H1 (cell line): ENCODE measurements around the gene BAZ1B. TPM values are rescaled to one million over a fixed set of nuclear protein-coding genes. Genes with fewer than 3 reads are reported as not detected.

Experiments used
- CTCF ChIA-PET: fragments of 300-600 bp; sonication (Branson Sonifier 250); formaldehyde crosslinking; loops from one replicate; lab custom pipeline; 2021; ENCODE audit not compliant: partially characterized antibody; lab: Charles Lee
- POLR2A ChIA-PET: fragments of 300-600 bp; sonication (Branson Sonifier 250); formaldehyde crosslinking; loops from one replicate; lab custom pipeline; 2021; ENCODE audit warnings: inconsistent platforms; ENCODE audit not compliant: partially characterized antibody; lab: Charles Lee
- DNase-seq, 2 experiments: peaks; one replicate each; pipeline versions ENCODE4 v3.0.0 to v3.0.0-alpha.2; 2010 to 2022; ENCODE audit warnings: low spot score in 2 of 2, low read depth in 1 of 2, mixed read lengths in 1 of 2
- FAIRE-seq: peaks from 2 replicates; lab custom pipeline; 2011; peaks lifted over from hg19 to GRCh38; lab: Jason Lieb, UNC
- H2AFZ ChIP-seq: 2 replicates; pipeline ENCODE4 v1.8.1; 2012; ENCODE audit warnings: low read length, inconsistent platforms
- H2AK5ac ChIP-seq: 2 replicates; pipeline ENCODE4 v1.6.1; 2013; ENCODE audit warnings: low read depth, low read length
- H2BK120ac ChIP-seq: replicated peaks from 2 replicates; pipeline ENCODE3; 2013; ENCODE audit warnings: low read depth, low read length, inconsistent platforms
- H2BK12ac ChIP-seq: 2 replicates; pipeline ENCODE4 v1.6.1; 2013; ENCODE audit warnings: low read depth, low read length
- H2BK15ac ChIP-seq: 2 replicates; pipeline ENCODE4 v1.6.1; 2013; ENCODE audit warnings: low read length
- H2BK20ac ChIP-seq: 2 replicates; pipeline ENCODE4 v1.6.1; 2013; ENCODE audit warnings: low read length
- H2BK5ac ChIP-seq: 2 replicates; pipeline ENCODE4 v1.6.1; 2013; ENCODE audit warnings: low read depth, low read length
- H3K14ac ChIP-seq: 2 replicates; pipeline ENCODE4 v1.6.1; 2013; ENCODE audit warnings: inconsistent platforms; ENCODE audit not compliant: insufficient read length
- H3K18ac ChIP-seq: 2 replicates; pipeline ENCODE4 v1.6.1; 2013; ENCODE audit warnings: low read length; ENCODE audit errors: extremely low read depth
- H3K23ac ChIP-seq: 2 replicates; pipeline ENCODE4 v1.6.1; 2013; ENCODE audit warnings: inconsistent platforms; ENCODE audit not compliant: insufficient read length
- H3K23me2 ChIP-seq: 2 replicates; pipeline ENCODE4 v1.6.1; 2013; ENCODE audit warnings: low read depth, low read length
- H3K27ac ChIP-seq: 2 replicates; pipeline ENCODE4 v1.6.1; 2011; ENCODE audit warnings: low read depth, low read length, inconsistent platforms
- H3K27me3 ChIP-seq, 4 experiments: replicated peaks in 1 of 4; 1 replicate in 1 of 4; 2 replicates in 3 of 4; pipeline versions ENCODE4 v1.6.1 to v1.8.1; 2011 to 2013; ENCODE audit warnings: low read length in 3 of 4, mild to moderate bottlenecking in 3 of 4, inconsistent platforms in 2 of 4, mixed read lengths in 2 of 4, moderate library complexity in 1 of 4; ENCODE audit not compliant: control insufficient read depth in 3 of 4, insufficient read depth in 3 of 4; ENCODE audit errors: extremely low read depth in 1 of 4
- H3K36me3 ChIP-seq, 4 experiments: 2 replicates each; pipeline versions ENCODE4 v1.6.1 to v1.8.1; 2011 to 2013; ENCODE audit warnings: mild to moderate bottlenecking in 4 of 4, low read length in 3 of 4, moderate library complexity in 2 of 4, control low read depth in 1 of 4, inconsistent platforms in 1 of 4; ENCODE audit not compliant: insufficient read depth in 4 of 4, control insufficient read depth in 2 of 4
- H3K4ac ChIP-seq: replicated peaks from 2 replicates; pipeline ENCODE3; 2013; ENCODE audit warnings: low read length, low read depth, mixed read lengths, inconsistent platforms; ENCODE audit not compliant: insufficient read length
- H3K4me1 ChIP-seq, 4 experiments: replicated peaks in 1 of 4; 1 replicate in 1 of 4; 2 replicates in 3 of 4; pipeline versions ENCODE4 v1.6.1 to v1.8.1; 2011 to 2013; ENCODE audit warnings: low read length in 3 of 4, inconsistent platforms in 2 of 4, mixed read lengths in 1 of 4; ENCODE audit not compliant: insufficient read depth in 4 of 4, control insufficient read depth in 3 of 4
- H3K4me2 ChIP-seq, 2 experiments: 2 replicates each; pipeline versions ENCODE4 v1.6.1 to v1.8.1; 2011 to 2013; ENCODE audit warnings: low read depth in 2 of 2, low read length in 2 of 2, control low read depth in 1 of 2, inconsistent platforms in 1 of 2, mild to moderate bottlenecking in 1 of 2; ENCODE audit not compliant: insufficient read depth in 1 of 2
- H3K4me3 ChIP-seq, 4 experiments: fragments of 200-600, 300-600 bp in 1 of 4; sonication (generic), shearing (Covaris generic), sonication (Bioruptor Twin) in 1 of 4; 2 replicates each; pipeline versions ENCODE4 v1.5.1 to v1.8.1; 2011 to 2016; ENCODE audit warnings: low read length in 4 of 4, low read depth in 3 of 4, control low read depth in 2 of 4, inconsistent platforms in 2 of 4, mild to moderate bottlenecking in 2 of 4, mixed read lengths in 1 of 4, moderate library complexity in 1 of 4; ENCODE audit not compliant: insufficient read depth in 2 of 4; ENCODE audit errors: extremely low read depth in 1 of 4
- H3K56ac ChIP-seq: replicated peaks from 2 replicates; pipeline ENCODE3; 2013; ENCODE audit warnings: low read depth, mild to moderate bottlenecking, mixed read lengths, low read length, inconsistent platforms; ENCODE audit not compliant: insufficient read length
- H3K79me1 ChIP-seq: 2 replicates; pipeline ENCODE4 v1.6.1; 2013; ENCODE audit warnings: low read depth, low read length, control low read depth
- H3K79me2 ChIP-seq, 2 experiments: 2 replicates each; pipeline versions ENCODE4 v1.6.1 to v1.8.1; 2012 to 2013; ENCODE audit warnings: low read length in 2 of 2, mild to moderate bottlenecking in 2 of 2, inconsistent platforms in 1 of 2; ENCODE audit not compliant: insufficient read depth in 2 of 2, control insufficient read depth in 1 of 2
- H3K9ac ChIP-seq, 4 experiments: replicated peaks in 1 of 4; 1 replicate in 1 of 4; 2 replicates in 3 of 4; pipeline versions ENCODE4 v1.6.1 to v1.8.1; 2011 to 2013; ENCODE audit warnings: low read depth in 3 of 4, low read length in 3 of 4, control low read depth in 2 of 4, mild to moderate bottlenecking in 2 of 4, moderate library complexity in 2 of 4, inconsistent platforms in 1 of 4; ENCODE audit errors: extremely low read depth in 1 of 4
- H3K9me3 ChIP-seq, 2 experiments: 2 replicates each; pipeline versions ENCODE4 v1.6.1 to v1.8.1; 2012 to 2013; ENCODE audit warnings: mild to moderate bottlenecking in 2 of 2, moderate library complexity in 2 of 2, control low read depth in 1 of 2, inconsistent platforms in 1 of 2, low read depth in 1 of 2, low read length in 1 of 2, mixed read lengths in 1 of 2; ENCODE audit not compliant: insufficient read depth in 2 of 2
- H4K20me1 ChIP-seq, 2 experiments: replicated peaks in 1 of 2; 2 replicates each; pipeline versions ENCODE3 to v1.8.1; 2011 to 2013; ENCODE audit warnings: inconsistent platforms in 2 of 2, low read length in 2 of 2, mild to moderate bottlenecking in 1 of 2; ENCODE audit not compliant: insufficient read depth in 2 of 2, control insufficient read depth in 1 of 2
- H4K5ac ChIP-seq: 2 replicates; pipeline ENCODE4 v1.6.1; 2013; ENCODE audit warnings: low read length, low read depth, mixed read lengths, inconsistent platforms; ENCODE audit not compliant: insufficient read length
- H4K8ac ChIP-seq: 2 replicates; pipeline ENCODE4 v1.8.0; 2013; ENCODE audit warnings: mild to moderate bottlenecking, moderate library complexity, low read length, inconsistent platforms; ENCODE audit not compliant: insufficient read depth; ENCODE audit errors: extremely low read depth
- H4K91ac ChIP-seq: replicated peaks from 2 replicates; pipeline ENCODE3; 2013; ENCODE audit warnings: low read length, mixed read lengths, inconsistent platforms; ENCODE audit not compliant: insufficient read length
- ASH2L ChIP-seq: fragments of 200-600, 300-600 bp; sonication (generic); IDR thresholded peaks from one replicate; pipeline ENCODE4 v1.7.1; 2017; ENCODE audit warnings: low read length
- CHD2 ChIP-seq: IDR thresholded peaks from 2 replicates; pipeline ENCODE4 v1.6.1; 2012; ENCODE audit warnings: low read length, improper control_type of control experiment
- CREB1 ChIP-seq: IDR thresholded peaks from 2 replicates; pipeline ENCODE4 v1.6.1; 2012; ENCODE audit warnings: inconsistent platforms
- EGR1 ChIP-seq: IDR thresholded peaks from 2 replicates; pipeline ENCODE4 v1.6.1; 2011; ENCODE audit warnings: low read depth, low read length, borderline replicate concordance
- KDM1A ChIP-seq: fragments of 200-600, 300-600 bp; sonication (generic); IDR thresholded peaks from 2 replicates; pipeline ENCODE4 v1.7.1; 2016; ENCODE audit warnings: mild to moderate bottlenecking, low read length, borderline replicate concordance
- POLR2AphosphoS5 ChIP-seq: IDR thresholded peaks from 2 replicates; pipeline ENCODE4 v1.6.1; 2011; ENCODE audit warnings: low read depth, low read length
- RBBP5 ChIP-seq: IDR thresholded peaks from 2 replicates; pipeline ENCODE4 v1.7.1; 2012; ENCODE audit warnings: low read depth, mild to moderate bottlenecking, inconsistent platforms, low read length, moderate library complexity, borderline replicate concordance
- RNF2 ChIP-seq: fragments of 200-900, 300-1000 bp; sonication (generic); IDR thresholded peaks from 2 replicates; pipeline ENCODE4 v1.7.1; 2016; ENCODE audit warnings: borderline replicate concordance, low read depth, mild to moderate bottlenecking, antibody characterized with exemption, low read length; ENCODE audit not compliant: poor library complexity, severe bottlenecking; ENCODE audit errors: missing control alignments
- SIN3A ChIP-seq, 2 experiments: IDR thresholded peaks in 1 of 2; conservative IDR thresholded peaks in 1 of 2; 2 replicates each; pipeline ENCODE4 v1.6.1; 2011 to 2012; ENCODE audit warnings: low read length in 2 of 2, improper control_type of control experiment in 1 of 2, low read depth in 1 of 2, mild to moderate bottlenecking in 1 of 2
- TAF1 ChIP-seq: IDR thresholded peaks from 2 replicates; pipeline ENCODE4 v1.6.1; 2011; ENCODE audit warnings: mild to moderate bottlenecking, low read depth, low read length
- TCF12 ChIP-seq: IDR thresholded peaks from 2 replicates; pipeline ENCODE4 v1.6.1; 2011; ENCODE audit warnings: low read depth, mild to moderate bottlenecking, low read length
- WGBS, 2 experiments: shearing (Covaris generic) in 1 of 2; methylation state at CpG; one replicate each; pipeline versions ENCODE4 v1.1.6 to v1.1.7; 2013 to 2015; ENCODE audit warnings: low lambda C conversion rate in 2 of 2, mixed read lengths in 2 of 2, inconsistent platforms in 1 of 2, low coverage in 1 of 2, missing lambda C conversion rate in 1 of 2; ENCODE audit not compliant: insufficient replicate concordance in 2 of 2, insufficient coverage in 1 of 2, insufficient read length in 1 of 2; ENCODE audit errors: extremely low coverage in 1 of 2, missing lambda C conversion rate in 1 of 2; 5-methylcytosine and 5-hydroxymethylcytosine counted together
- polyA plus RNA-seq, 7 experiments: library from polyadenylated mRNA; depleted of rRNA in 3 of 7; stranded (reverse) in 5 of 7; unstranded in 2 of 7; fragments of >200 nt in 5 of 7; fragments of 200-250 nt in 2 of 7; gene quantifications; 1 replicate in 5 of 7; 2 replicates in 1 of 7; 4 replicates in 1 of 7; pipeline versions ENCODE4 v1.2.1 to v1.2.3, GENCODE V29; 2011 to 2013; ENCODE audit warnings: missing spikeins in 2 of 7, mixed read lengths in 2 of 7
- total RNA-seq: library from RNA; stranded (reverse); fragmentation: NEBNext Ultra II Directional; extraction: Animal tissue kit (Norgen Biotek cat#: 25700); gene quantifications from 2 replicates; pipeline ENCODE4 v1.2.1, GENCODE V29; 2021

The BAZ1B gene
- total and polyA plus RNA-seq, 2 of the 8 experiments (the other 6 are each of a cell fraction or from before 2014, with no cell fraction given) = 21.0 to 86.8 TPM

DNA sequence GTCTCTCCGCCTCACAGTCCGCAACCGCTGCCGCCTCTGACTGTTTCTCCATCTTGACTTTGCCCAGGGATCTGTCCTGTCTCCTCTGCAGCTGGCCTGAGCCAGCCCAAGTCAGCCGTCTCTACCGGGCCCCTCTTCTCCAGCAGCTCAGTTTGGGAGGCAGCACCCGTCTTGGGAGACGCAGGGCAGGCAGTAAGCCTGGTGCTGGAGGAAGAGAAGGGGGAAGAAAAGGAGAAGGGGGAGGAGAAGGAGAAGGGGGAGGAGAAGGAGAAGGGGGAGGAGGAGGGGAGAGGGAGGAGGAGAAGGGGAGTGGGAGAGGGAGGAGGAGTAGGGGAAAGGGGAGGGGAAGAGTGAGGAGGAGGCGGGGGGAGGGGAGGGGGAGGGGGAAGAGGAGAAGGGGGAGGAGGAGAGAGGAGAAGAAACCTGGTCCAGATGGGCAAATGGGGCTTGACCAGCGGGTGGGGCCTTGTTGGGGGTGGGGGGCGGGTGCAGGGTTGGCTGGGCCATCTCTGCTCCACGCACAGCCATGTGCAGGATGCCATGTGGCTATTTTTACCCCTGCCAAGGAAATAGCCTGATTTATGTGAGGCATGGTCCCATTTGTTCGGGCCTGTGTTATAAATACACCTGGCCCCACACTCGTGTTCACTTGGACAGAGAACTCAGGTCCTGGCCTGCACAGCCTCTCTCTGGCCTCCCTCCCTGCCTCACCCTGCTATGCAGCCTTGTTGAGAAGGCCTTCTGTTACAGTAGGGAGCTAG lies 124.4 kb downstream of the BAZ1B start:
- Histone ChIP-seq H3K79me1 (no peaks in the 10 kb centered on the region), H3K9me3 (no peaks in the 10 kb centered on the region), H3K9ac (peak overlapping the region in 1 of 4 experiments; percentile 26; a peak in 1 of 7 replicates), H2BK20ac (peak overlapping the region; percentile 93), H4K91ac (peak overlapping the region; percentile 59), H2AFZ (peak overlapping the region; percentile 92), H2BK12ac (peak overlapping the region; percentile 75; the same call in 1 of the 2 replicates), H3K4me2 (peak overlapping the region; percentile 72 to 81), H2BK15ac (peak overlapping the region; percentile 88), H3K23ac (no peak overlapping the region), H3K4me1 (peaks cover 0 to 6% (median 5%) of the 10 kb centered on the region in 4 experiments; a peak in 5 of 7 replicates), H3K4ac (no peak overlapping the region), H3K27me3 (no peaks in the 10 kb centered on the region), H3K79me2 (no peaks in the 10 kb centered on the region), H3K14ac (no peak overlapping the region), H3K27ac (no peak overlapping the region), H4K20me1 (no peaks in the 10 kb centered on the region), H3K4me3 (peak overlapping the region; percentile 29 to 70 (median 38)), H3K23me2 (peaks cover 2% of the 10 kb centered on the region; the same call in 1 of the 2 replicates), H3K56ac (peak overlapping the region; percentile 13), H4K5ac (peak overlapping the region; percentile 78), H2AK5ac (peak overlapping the region; percentile 77; the same call in 1 of the 2 replicates), H4K8ac (peak overlapping the region; percentile 81; the same call in 1 of the 2 replicates), H3K18ac (peak overlapping the region; percentile 60; the same call in 1 of the 2 replicates), H2BK120ac (peak overlapping the region; percentile 12), H2BK5ac (peak overlapping the region; percentile 85; the same call in 1 of the 2 replicates), H3K36me3 (no peaks in the 10 kb centered on the region)
- DNase-seq (peak in 1 of 2 experiments; percentile 67), FAIRE-seq (no peak)
- WGBS, 2 experiments = 17% methylated on average over 10 of the region's 14 CpGs; no CpG with 5 or more reads in 1 of the 2 experiments
- ChIA-PET CTCF (interaction anchor here (1.1 to 1.6 kb wide), 4 partner anchors 15 to 55 kb away, joined by 3 to 7 read pairs (median 4); no protein-coding TSS in a partner anchor), POLR2A (interaction anchor here (0.6 to 2.5 kb wide), 7 partner anchors 19 to 43 kb away, joined by 3 to 7 read pairs (median 3); no protein-coding TSS in a partner anchor)
- TF ChIP-seq RNF2 (no peak), ASH2L (peak; percentile 25), KDM1A (0 out of 2 replicates have a peak, but pooled peaks have one; percentile 36), CREB1 (no peak), SIN3A (conservative IDR thresholded peaks at IDR 0.05 in 1 of 2, IDR thresholded peaks at IDR 0.05 in 1 of 2; ENCODE audit: low read depth in 1 of 2, low read length in 2 of 2) (no peak), TAF1 (0 out of 2 replicates have a peak, but pooled peaks have one; percentile 19), TCF12 (no peak), EGR1 (0 out of 2 replicates have a peak, but pooled peaks have one; percentile 43), POLR2AphosphoS5 (no peak), CHD2 (no peak), RBBP5 (no peak)
